HepG2 (cell line): ENCODE results near the gene ZFYVE28. TPM values are rescaled to one million over a fixed set of nuclear protein-coding genes. Genes with fewer than 3 reads are reported as not detected.

Experiments used
- ATAC-seq: fragments of 200-7000 bp; cut with Tn5 transposase; 3 replicates; pipeline ENCODE4 v1.9.1; 2020; ENCODE audit warnings: mild to moderate bottlenecking, moderate library complexity
- BruUV-seq: library from RNA; stranded (reverse); fragments of 400-500 nt; replicated peaks from 2 replicates; lab custom pipeline; 2021; lab: Mats Ljungman, UMichigan
- CTCF ChIA-PET: fragments of 300-600 bp; formaldehyde crosslinking; extraction: SDS; loops from one replicate; lab custom pipeline; 2021; ENCODE audit warnings: low total read pairs, inconsistent platforms, low intra/inter-chr PET ratio; lab: Yijun Ruan, JAX
- POLR2A ChIA-PET: fragments of 350-600 bp; sonication (Branson Sonifier 250); formaldehyde crosslinking; loops from one replicate; lab custom pipeline; 2020; ENCODE audit warnings: antibody characterized with exemption, inconsistent platforms; lab: Yijun Ruan, JAX
- DNase-seq: peaks from one replicate; pipeline ENCODE4 v3.0.0-alpha.2; 2015; ENCODE audit warnings: low spot score
- FAIRE-seq: peaks from 3 replicates; lab custom pipeline; 2011; peaks lifted over from hg19 to GRCh38; lab: Jason Lieb, UNC
- H2AFZ ChIP-seq: one replicate; pipeline ENCODE4 v1.6.1; 2011; ENCODE audit warnings: low read length, inconsistent platforms
- H3K27ac ChIP-seq: fragments of 300-600 bp; 3 replicates; pipeline ENCODE4 v1.8.0; 2011; ENCODE audit warnings: mixed run types, mild to moderate bottlenecking, mixed read lengths, low read length, inconsistent platforms; ENCODE audit not compliant: insufficient read depth; ENCODE audit errors: extremely low read length
- H3K27me3 ChIP-seq, 2 experiments: fragments of 200-600 bp in 1 of 2; 2 replicates in 1 of 2; 3 replicates in 1 of 2; pipeline versions ENCODE4 v1.6.0 to v1.8.0; 2011; ENCODE audit warnings: low read length in 2 of 2, mild to moderate bottlenecking in 2 of 2, moderate library complexity in 2 of 2, inconsistent platforms in 1 of 2; ENCODE audit not compliant: insufficient read depth in 2 of 2, control insufficient read depth in 1 of 2
- H3K36me3 ChIP-seq, 2 experiments: fragments of 200-600 bp in 1 of 2; replicated peaks in 1 of 2; 2 replicates in 1 of 2; 3 replicates in 1 of 2; pipeline versions ENCODE4 v1.5.1 to v1.8.0; 2011; ENCODE audit warnings: low read length in 2 of 2, inconsistent platforms in 1 of 2; ENCODE audit not compliant: insufficient read depth in 2 of 2, control insufficient read depth in 1 of 2
- H3K4me1 ChIP-seq: 2 replicates; pipeline ENCODE4 v1.5.1; 2012; ENCODE audit warnings: low read length, inconsistent platforms; ENCODE audit not compliant: insufficient read depth
- H3K4me2 ChIP-seq: 2 replicates; pipeline ENCODE4 v1.6.0; 2011; ENCODE audit warnings: low read depth, low read length, inconsistent platforms
- H3K4me3 ChIP-seq, 3 experiments: fragments of 200-600 bp in 1 of 3; sonication (generic), shearing (Covaris generic) in 1 of 3; replicated peaks in 1 of 3; 2 replicates each; pipeline ENCODE4 v1.5.1; 2011 to 2016; ENCODE audit warnings: low read length in 3 of 3, inconsistent platforms in 2 of 3, low read depth in 2 of 3, mild to moderate bottlenecking in 2 of 3, control low read depth in 1 of 3, mixed read lengths in 1 of 3; ENCODE audit not compliant: insufficient read depth in 1 of 3
- H3K79me2 ChIP-seq: one replicate; pipeline ENCODE4 v1.6.1; 2011; ENCODE audit warnings: low read length, inconsistent platforms; ENCODE audit not compliant: insufficient read depth
- H3K9ac ChIP-seq: 2 replicates; pipeline ENCODE4 v1.6.0; 2011; ENCODE audit warnings: mild to moderate bottlenecking, low read depth, low read length, inconsistent platforms; ENCODE audit not compliant: insufficient read depth
- H3K9me3 ChIP-seq: 2 replicates; pipeline ENCODE4 v1.5.1; 2012; ENCODE audit warnings: mild to moderate bottlenecking, low read length
- H4K20me1 ChIP-seq: 2 replicates; pipeline ENCODE4 v1.6.0; 2011; ENCODE audit warnings: inconsistent platforms, mild to moderate bottlenecking, low read length, moderate library complexity; ENCODE audit not compliant: insufficient read depth
- BHLHE40 ChIP-seq: IDR thresholded peaks from 2 replicates; pipeline ENCODE4 v1.6.1; 2011; ENCODE audit warnings: low read length, improper control_type of control experiment
- CAMTA2 ChIP-seq: sonication (generic); formaldehyde crosslinking; IDR thresholded peaks from 2 replicates; pipeline ENCODE4 v1.4.0; 2020; ENCODE audit warnings: mild to moderate bottlenecking, missing genetic modification reagents, borderline replicate concordance
- HMGA1 ChIP-seq: sonication (generic); formaldehyde crosslinking; conservative IDR thresholded peaks from 2 replicates; pipeline ENCODE4 v1.4.0; 2020; ENCODE audit warnings: missing genetic modification reagents
- LRRFIP1 ChIP-seq: sonication (generic); formaldehyde crosslinking; conservative IDR thresholded peaks from 2 replicates; pipeline ENCODE4 v1.4.0; 2020; ENCODE audit warnings: missing genetic modification reagents
- MTF1 ChIP-seq: sonication (generic); formaldehyde crosslinking; IDR thresholded peaks from 2 replicates; pipeline ENCODE4 v1.5.0; 2020; ENCODE audit warnings: missing genetic modification reagents
- MYNN ChIP-seq: sonication (generic); formaldehyde crosslinking; IDR thresholded peaks from 2 replicates; pipeline ENCODE4 v1.4.0; 2020; ENCODE audit warnings: mild to moderate bottlenecking, low read depth, missing genetic modification reagents
- NR0B2 ChIP-seq: sonication (generic); formaldehyde crosslinking; IDR thresholded peaks from 2 replicates; pipeline ENCODE4 v1.4.0; 2020; ENCODE audit warnings: mild to moderate bottlenecking, missing genetic modification reagents
- PRDM15 ChIP-seq: sonication (generic); formaldehyde crosslinking; IDR thresholded peaks from 2 replicates; pipeline ENCODE4 v1.4.0; 2020; ENCODE audit warnings: missing genetic modification reagents
- RXRA ChIP-seq: sonication (generic); formaldehyde crosslinking; IDR thresholded peaks from 2 replicates; pipeline ENCODE4 v1.5.1; 2020; ENCODE audit warnings: missing genetic modification reagents
- ZBTB1 ChIP-seq: sonication (generic); formaldehyde crosslinking; IDR thresholded peaks from 2 replicates; pipeline ENCODE4 v1.4.0; 2020; ENCODE audit warnings: missing genetic modification reagents, borderline replicate concordance
- ZBTB33 ChIP-seq: sonication (generic); formaldehyde crosslinking; IDR thresholded peaks from 2 replicates; pipeline ENCODE4 v1.4.0; 2020; ENCODE audit warnings: missing genetic modification reagents
- ZIK1 ChIP-seq: sonication (generic); formaldehyde crosslinking; IDR thresholded peaks from 2 replicates; pipeline ENCODE4 v1.5.0; 2020; ENCODE audit warnings: mild to moderate bottlenecking, low read depth, missing genetic modification reagents, borderline replicate concordance
- ZKSCAN8 ChIP-seq: IDR thresholded peaks from 2 replicates; pipeline ENCODE4 v1.6.1; 2016; ENCODE audit warnings: borderline replicate concordance, missing genetic modification reagents, missing compliant biosample characterization
- ZNF138 ChIP-seq: sonication (generic); formaldehyde crosslinking; IDR thresholded peaks from 2 replicates; pipeline ENCODE4 v1.5.0; 2020; ENCODE audit warnings: mild to moderate bottlenecking, low read depth, missing genetic modification reagents
- ZNF496 ChIP-seq: sonication (generic); formaldehyde crosslinking; IDR thresholded peaks from 2 replicates; pipeline ENCODE4 v1.8.1; 2023; ENCODE audit warnings: mild to moderate bottlenecking, moderate library complexity, missing genetic modification reagents; ENCODE audit not compliant: insufficient replicate concordance
- ZNF616 ChIP-seq: sonication (generic); formaldehyde crosslinking; IDR thresholded peaks from 2 replicates; pipeline ENCODE4 v1.5.0; 2020; ENCODE audit warnings: low read depth, mild to moderate bottlenecking, missing genetic modification reagents
- WGBS: methylation state at CpG from one replicate; pipeline ENCODE4 v1.1.6; 2017; ENCODE audit warnings: low lambda C conversion rate; 5-methylcytosine and 5-hydroxymethylcytosine counted together
- in situ Hi-C: cut with HindIII; loops from 2 replicates; pipeline ENCODE4 v1.10.0; 2017; ENCODE audit warnings: low pct_unique_long_range_greater_than_20kb; ENCODE audit not compliant: extremely low pct_ligation_motif_present
- intact Hi-C: fragments of 100-400 bp; cut with micrococcal nuclease; formaldehyde crosslinking; loops from one replicate; pipeline ENCODE4 v1.10.0; 2022; ENCODE audit not compliant: unreplicated experiment
- polyA plus RNA-seq, 8 experiments: library from polyadenylated mRNA; depleted of rRNA in 3 of 8; stranded (reverse) in 7 of 8; unstranded in 1 of 8; fragments of >200 nt; fragmentation: Illumina TruSeq in 4 of 8; extraction: Trizol in 4 of 8; gene quantifications; 2 replicates each; pipeline versions ENCODE4 v1.2.1 to v1.2.3, GENCODE V29; 2011 to 2016; ENCODE audit warnings: low read depth in 4 of 8, missing spikeins in 1 of 8, mixed read lengths in 1 of 8; ENCODE audit not compliant: insufficient read depth in 1 of 8
- total RNA-seq, 5 experiments: library from RNA; depleted of rRNA; stranded (reverse); fragments of >200 nt; fragmentation: Illumina TruSeq; extraction: Trizol; gene quantifications; 2 replicates each; pipeline ENCODE4 v1.2.3, GENCODE V29; 2016; ENCODE audit warnings: low read depth in 1 of 5

ZFYVE28 gene
- total and polyA plus RNA-seq, 2 of the 13 experiments (the other 11 are each of a cell fraction or from before 2014, with no cell fraction given) = 0.12 to 0.22 TPM

- in situ Hi-C loops = no loop called here
- DNase-seq (no peak), FAIRE-seq (no peak), ATAC-seq (no peak)
- intact Hi-C loops = no loop called here
- Histone ChIP-seq H3K79me2 (no peaks in the 10 kb centered on the region), H3K4me1 (peaks cover 29% of the 10 kb centered on the region), H3K4me2 (no peak overlapping the region), H4K20me1 (no peaks in the 10 kb centered on the region), H3K27me3 (peaks cover 13 to 84% of the 10 kb centered on the region in 2 experiments; a peak in 4 of 5 replicates), H2AFZ (no peak overlapping the region), H3K4me3 (no peak overlapping the region), H3K9me3 (no peaks in the 10 kb centered on the region), H3K27ac (no peak overlapping the region), H3K9ac (no peak overlapping the region), H3K36me3 (no peaks in the 10 kb centered on the region)
- BruUV-seq = no TSS peak
- POLR2A ChIA-PET = no interaction called here
- 53% methylated on average over 20 of the region's 20 CpGs for WGBS
- CTCF ChIA-PET = no interaction called here
- TF ChIP-seq CAMTA2 (no peak), NR0B2 (CRISPR knock-in tag) (no peak), ZBTB1 (no peak), RXRA (no peak), MYNN (CRISPR knock-in tag) (no peak), ZNF616 (CRISPR knock-in tag) (no peak), PRDM15 (CRISPR knock-in tag) (no peak), HMGA1 (CRISPR knock-in tag) (no peak), BHLHE40 (no peak), ZKSCAN8 (CRISPR knock-in tag) (no peak), ZIK1 (CRISPR knock-in tag) (no peak), ZBTB33 (CRISPR knock-in tag) (no peak), LRRFIP1 (CRISPR knock-in tag) (no peak), ZNF496 (CRISPR knock-in tag) (no peak), MTF1 (CRISPR knock-in tag) (no peak), ZNF138 (CRISPR knock-in tag) (no peak)
These were observed 27.5 kb downstream of the ZFYVE28 start for GRCh38 chr4:2390784-2391421.
